B cell (primary cell): ENCODE data around the gene SPG7.

Experiments used
- CTCF ChIP-seq: fragments of 200-600 bp; IDR thresholded peaks from one replicate; pipeline ENCODE4 v1.8.0; 2022; ENCODE audit warnings: antibody characterized with exemption, mild to moderate bottlenecking
- EZH2 ChIP-seq: IDR thresholded peaks from 2 replicates; pipeline ENCODE4 v1.6.1; 2012; ENCODE audit warnings: borderline replicate concordance, low read depth, mild to moderate bottlenecking, moderate library complexity, low read length; ENCODE audit not compliant: insufficient read depth, poor library complexity, severe bottlenecking

DNA sequence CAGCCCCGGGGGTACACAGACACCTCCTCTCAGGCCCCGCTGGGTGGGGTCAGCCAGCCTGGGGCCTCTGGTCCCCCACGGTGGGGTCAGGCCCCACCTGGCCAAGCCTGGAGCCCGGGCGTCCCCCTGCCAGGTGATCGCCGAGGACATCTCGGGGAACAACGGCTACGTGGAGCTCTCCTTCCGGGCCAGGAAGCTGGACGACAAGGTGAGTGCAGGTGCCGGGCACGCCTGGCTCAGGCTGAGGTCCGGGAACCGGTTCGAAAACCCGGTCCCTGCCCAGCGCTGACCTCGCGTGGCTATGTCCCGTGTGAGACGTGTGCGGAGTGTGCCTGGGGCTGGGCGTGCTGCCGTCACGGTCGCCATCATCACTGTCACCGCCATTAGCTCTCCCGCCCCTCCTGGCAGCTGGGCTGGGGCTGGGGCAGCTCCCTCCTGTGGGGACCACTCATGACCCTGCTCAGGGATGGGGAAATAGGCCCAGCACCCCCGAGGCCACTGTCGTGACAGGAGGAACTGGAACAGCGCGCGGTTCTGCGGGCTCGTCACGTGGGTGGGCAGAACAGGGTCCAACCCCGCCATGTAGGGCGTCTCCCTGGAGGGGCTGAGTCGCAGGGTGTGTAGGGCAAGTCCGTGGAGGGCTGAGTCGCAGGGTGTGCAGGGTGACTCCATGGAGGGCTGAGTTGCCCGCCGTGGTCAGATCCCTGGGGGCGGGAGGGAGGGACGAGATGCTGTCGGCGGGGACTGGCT lies 75.9 kb downstream of the SPG7 start:
- no peak for TF ChIP-seq CTCF
- no peak for TF ChIP-seq EZH2
